AG09309 (cell line): Measurements from ENCODE around the gene PSMD8.
"Not testable (repeated sequence)": the region's sequence is repeated elsewhere in the genome, so short reads cannot be mapped to it uniquely, and the experiment has no call there.

ENCODE experiments used
- DNase-seq: peaks from one replicate; pipeline ENCODE4 v3.0.0-alpha.2; 2010; ENCODE audit warnings: low read depth
- H3K4me3 ChIP-seq: 2 replicates; pipeline ENCODE4 v1.5.1; 2011; ENCODE audit warnings: mild to moderate bottlenecking, low read depth, low read length, moderate library complexity; ENCODE audit not compliant: control insufficient read depth
- TF ChIP-seq, protein P1 (sequence below): IDR thresholded peaks from 2 replicates; pipeline ENCODE4 v1.5.1; 2011; ENCODE audit warnings: mild to moderate bottlenecking, low read depth, low read length, inconsistent platforms; ENCODE audit not compliant: insufficient read depth, control insufficient read depth; ENCODE audit errors: missing control alignments

PSMD8 gene

DNA sequence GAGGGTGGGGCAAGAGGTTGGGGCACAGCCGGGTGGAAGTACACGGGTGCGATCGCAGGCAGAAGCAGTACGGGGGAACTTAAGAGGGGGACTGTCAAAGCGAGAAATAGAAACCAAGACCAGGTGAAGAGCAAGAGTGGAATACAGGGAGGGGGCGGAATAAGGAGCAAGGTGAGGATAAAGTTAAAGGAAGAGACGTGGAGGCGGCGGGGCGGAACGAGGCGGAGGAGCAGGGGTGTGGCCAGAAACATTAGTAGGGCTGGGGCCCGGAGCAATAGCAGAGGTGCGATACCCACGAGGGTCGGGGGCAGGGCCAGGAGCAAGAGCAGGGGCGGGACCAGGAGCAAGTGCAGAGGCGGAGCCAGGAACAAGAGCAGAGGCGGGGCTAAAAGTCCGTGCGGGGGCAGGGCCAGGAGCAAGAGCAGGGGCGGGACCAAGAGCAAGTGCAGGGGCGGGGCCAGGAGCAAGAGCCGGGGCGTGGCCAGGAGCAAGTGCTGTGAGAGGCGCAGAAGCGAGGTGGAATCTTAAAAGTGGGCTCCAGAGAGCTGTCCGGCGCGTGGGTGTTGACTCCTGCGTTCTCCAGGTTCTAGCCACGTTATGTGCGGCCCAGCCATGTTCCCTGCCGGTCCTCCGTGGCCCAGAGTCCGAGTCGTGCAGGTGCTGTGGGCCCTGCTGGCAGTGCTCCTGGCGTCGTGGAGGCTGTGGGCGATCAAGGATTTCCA lies 37.6 kb upstream of the PSMD8 start:
- TF ChIP-seq, protein P1, sequence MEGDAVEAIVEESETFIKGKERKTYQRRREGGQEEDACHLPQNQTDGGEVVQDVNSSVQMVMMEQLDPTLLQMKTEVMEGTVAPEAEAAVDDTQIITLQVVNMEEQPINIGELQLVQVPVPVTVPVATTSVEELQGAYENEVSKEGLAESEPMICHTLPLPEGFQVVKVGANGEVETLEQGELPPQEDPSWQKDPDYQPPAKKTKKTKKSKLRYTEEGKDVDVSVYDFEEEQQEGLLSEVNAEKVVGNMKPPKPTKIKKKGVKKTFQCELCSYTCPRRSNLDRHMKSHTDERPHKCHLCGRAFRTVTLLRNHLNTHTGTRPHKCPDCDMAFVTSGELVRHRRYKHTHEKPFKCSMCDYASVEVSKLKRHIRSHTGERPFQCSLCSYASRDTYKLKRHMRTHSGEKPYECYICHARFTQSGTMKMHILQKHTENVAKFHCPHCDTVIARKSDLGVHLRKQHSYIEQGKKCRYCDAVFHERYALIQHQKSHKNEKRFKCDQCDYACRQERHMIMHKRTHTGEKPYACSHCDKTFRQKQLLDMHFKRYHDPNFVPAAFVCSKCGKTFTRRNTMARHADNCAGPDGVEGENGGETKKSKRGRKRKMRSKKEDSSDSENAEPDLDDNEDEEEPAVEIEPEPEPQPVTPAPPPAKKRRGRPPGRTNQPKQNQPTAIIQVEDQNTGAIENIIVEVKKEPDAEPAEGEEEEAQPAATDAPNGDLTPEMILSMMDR = no peak
- H3K4me3 ChIP-seq = peak overlapping the region; percentile 67
- no peak for DNase-seq

DNA sequence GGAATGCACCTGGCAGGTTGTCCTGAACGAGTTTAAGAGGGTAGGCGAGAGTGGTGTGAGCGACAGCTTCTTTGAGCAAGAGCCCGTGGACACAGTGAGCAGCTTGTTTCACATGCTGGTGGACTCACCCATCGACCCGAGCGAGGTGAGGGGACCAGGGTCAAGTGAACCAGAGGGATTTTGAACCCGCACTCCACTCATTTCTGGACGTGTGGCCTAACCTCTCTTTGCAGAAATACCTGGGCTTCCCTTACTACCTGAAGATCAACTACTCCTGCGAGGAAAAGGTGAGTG lies 37.1 kb upstream of the PSMD8 start:
- TF ChIP-seq, protein P1 = no peak
- DNase-seq = no peak
- H3K4me3 ChIP-seq = peak overlapping the region; percentile 67; the same call in 1 of the 2 replicates

DNA sequence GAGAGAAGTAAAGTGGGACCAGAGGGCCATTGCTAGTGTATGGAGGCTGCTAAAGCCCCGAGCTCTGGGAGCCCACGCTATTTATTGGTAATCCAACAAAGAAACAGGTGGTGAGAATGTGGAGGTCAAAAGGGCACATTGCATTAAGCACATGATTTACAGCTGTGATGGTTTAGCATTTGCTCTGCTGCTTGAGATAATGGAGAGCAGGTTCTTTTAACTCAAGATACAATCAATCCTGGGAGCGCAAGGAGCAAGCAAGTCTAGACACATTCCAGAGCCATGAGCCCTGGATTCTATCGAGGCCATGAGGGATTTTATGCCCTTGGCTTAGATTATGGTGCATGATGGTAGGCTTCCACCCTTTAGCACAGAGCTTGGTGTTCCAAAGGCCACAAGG lies 35.4 kb upstream of the PSMD8 start:
- not testable (repeated sequence) for DNase-seq

DNA sequence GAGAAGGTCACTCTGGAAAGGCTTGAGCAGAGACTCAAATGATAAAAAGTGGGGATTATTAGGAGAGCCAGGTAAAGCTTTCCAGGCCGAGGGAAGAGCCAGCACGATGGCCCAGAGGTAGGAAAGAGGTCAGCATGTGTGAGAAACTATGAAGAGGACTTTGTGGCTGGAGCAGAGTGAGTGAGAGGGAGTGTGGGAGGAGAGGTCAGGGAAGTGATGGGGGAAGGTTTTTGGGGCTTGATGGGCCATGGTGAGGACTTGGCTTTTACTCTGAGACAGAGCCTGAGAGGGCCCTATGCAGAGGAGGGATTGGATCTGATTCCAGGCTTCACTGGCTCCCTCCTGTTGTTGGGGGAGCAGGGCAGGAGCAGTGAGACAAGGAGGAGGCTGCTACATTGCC lies 33.4 kb upstream of the PSMD8 start:
- TF ChIP-seq, protein P1 = no peak
- DNase-seq = no peak
- H3K4me3 ChIP-seq = no peak overlapping the region

More for the DNA sequence above, 35.4 kb upstream of the PSMD8 start:
- H3K4me3 ChIP-seq = not testable (repeated sequence)

DNA sequence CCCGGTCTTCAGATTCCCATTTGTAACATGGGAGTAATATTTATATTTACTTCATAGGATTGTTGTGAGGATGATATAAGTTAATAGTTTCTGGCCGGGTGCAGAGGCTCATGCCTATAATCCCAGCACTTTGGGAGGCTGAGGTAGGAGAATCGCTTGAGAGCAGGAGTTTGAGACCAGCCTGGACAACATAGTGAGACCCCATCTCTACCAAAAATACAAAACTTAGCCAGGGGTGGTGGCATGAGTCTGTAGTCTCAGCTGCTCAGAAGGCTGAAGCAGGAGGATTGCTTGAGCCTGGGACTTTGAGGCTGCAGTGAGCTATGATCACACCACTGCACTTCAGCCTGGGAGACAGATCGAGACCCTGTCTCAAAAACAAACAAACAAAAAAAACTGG lies 27.5 kb upstream of the PSMD8 start:
- no peak overlapping the region for H3K4me3 ChIP-seq
- DNase-seq = no peak
- TF ChIP-seq, protein P1 = no peak

DNA sequence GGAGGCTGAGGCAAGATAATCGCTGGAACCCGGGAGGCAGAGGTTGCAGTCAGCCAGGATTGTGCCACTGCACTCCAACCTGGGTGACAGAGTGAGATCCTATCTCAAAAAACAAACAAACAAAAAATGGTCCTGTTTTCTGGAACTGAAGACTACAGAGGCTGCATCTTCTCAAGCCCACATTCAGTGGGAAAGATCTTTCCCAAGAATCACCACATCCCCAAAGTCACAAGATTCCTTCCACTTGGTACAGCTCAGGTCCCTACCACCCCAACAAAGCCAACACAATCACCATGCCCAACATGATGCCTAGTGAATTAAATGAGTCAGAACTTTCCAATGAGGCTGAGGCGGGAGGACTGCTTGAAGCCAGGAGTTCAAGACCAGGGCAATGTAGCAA lies 23.5 kb upstream of the PSMD8 start:
- no peak overlapping the region for H3K4me3 ChIP-seq
- TF ChIP-seq, protein P1 = no peak
- no peak for DNase-seq

DNA sequence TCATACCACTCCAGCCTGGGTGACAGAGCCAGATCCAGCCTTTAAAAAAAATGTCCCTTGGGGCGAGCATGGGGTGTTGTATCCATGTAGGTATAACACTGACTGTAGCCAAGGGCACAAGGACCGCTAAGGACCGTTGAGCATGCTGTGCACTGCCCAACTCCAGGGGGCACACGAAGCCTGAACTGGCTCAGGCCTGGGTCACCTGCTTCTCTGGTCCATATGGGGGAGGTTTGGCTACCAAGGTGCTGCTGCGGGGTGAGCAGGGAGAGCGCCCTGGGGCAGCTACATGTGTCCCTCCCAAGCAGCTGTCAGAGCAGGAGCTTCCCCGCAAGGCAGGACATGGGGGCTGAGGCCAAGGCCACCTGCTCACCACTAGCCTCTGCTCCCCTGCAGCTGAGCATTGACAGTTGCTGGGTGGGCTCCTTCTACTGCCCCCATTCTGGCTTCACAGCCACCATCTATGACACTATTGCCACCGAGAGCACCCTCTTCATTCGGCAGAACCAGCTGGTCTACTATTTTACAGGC lies 22.4 kb upstream of the PSMD8 start:
- TF ChIP-seq, protein P1 = no peak
- no peak overlapping the region for H3K4me3 ChIP-seq
- DNase-seq = no peak
